H1 (cell line): ENCODE results near the gene ZNF593. TPM values are rescaled to one million over a fixed set of nuclear protein-coding genes. Genes with fewer than 3 reads are reported as not detected.
A peak's percentile ranks its signal among the peaks of the same experiment; 100 is the strongest.

Experiments
- ASH2L ChIP-seq: fragments of 200-600, 300-600 bp; sonication (generic); IDR thresholded peaks from one replicate; pipeline ENCODE4 v1.7.1; 2017; ENCODE audit warnings: low read length
- ATF2 ChIP-seq: IDR thresholded peaks from 2 replicates; pipeline ENCODE4 v1.6.1; 2012; ENCODE audit warnings: low read length, inconsistent platforms
- CEBPB ChIP-seq: IDR thresholded peaks from 2 replicates; pipeline ENCODE4 v1.6.1; 2012; ENCODE audit warnings: low read depth, low read length
- CHD1 ChIP-seq: IDR thresholded peaks from 2 replicates; pipeline ENCODE4 v1.6.1; 2012; ENCODE audit warnings: low read depth, low read length, improper control_type of control experiment
- CHD2 ChIP-seq: IDR thresholded peaks from 2 replicates; pipeline ENCODE4 v1.6.1; 2012; ENCODE audit warnings: low read length, improper control_type of control experiment
- CREB1 ChIP-seq: IDR thresholded peaks from 2 replicates; pipeline ENCODE4 v1.6.1; 2012; ENCODE audit warnings: inconsistent platforms
- E2F6 ChIP-seq: IDR thresholded peaks from 2 replicates; pipeline ENCODE4 v1.6.1; 2012; ENCODE audit warnings: inconsistent platforms
- EP300 ChIP-seq, 2 experiments: IDR thresholded peaks; 1 replicate in 1 of 2; 2 replicates in 1 of 2; pipeline ENCODE4 v1.6.1; 2011 to 2012; ENCODE audit warnings: low read depth in 2 of 2, low read length in 2 of 2, mild to moderate bottlenecking in 2 of 2, borderline replicate concordance in 1 of 2, inconsistent platforms in 1 of 2, moderate library complexity in 1 of 2
- EZH2 ChIP-seq: fragments of 200-600 bp; sonication (generic); IDR thresholded peaks from 2 replicates; pipeline ENCODE4 v1.7.1; 2012; ENCODE audit warnings: low read depth, mild to moderate bottlenecking, moderate library complexity, low read length, inconsistent platforms; ENCODE audit not compliant: severe bottlenecking
- HDAC6 ChIP-seq: IDR thresholded peaks from one replicate; pipeline ENCODE4 v1.7.1; 2012; ENCODE audit warnings: low read depth, mild to moderate bottlenecking, inconsistent platforms, low read length, moderate library complexity
- KDM4A ChIP-seq: IDR thresholded peaks from one replicate; pipeline ENCODE4 v1.7.1; 2012; ENCODE audit warnings: low read depth, mild to moderate bottlenecking, moderate library complexity, low read length, inconsistent platforms; ENCODE audit not compliant: severe bottlenecking
- MAX ChIP-seq: IDR thresholded peaks from 2 replicates; pipeline ENCODE4 v1.6.1; 2012; ENCODE audit warnings: inconsistent platforms
- NANOG ChIP-seq: IDR thresholded peaks from 2 replicates; pipeline ENCODE4 v1.6.1; 2011; ENCODE audit warnings: low read length, low read depth, mild to moderate bottlenecking, inconsistent platforms; ENCODE audit not compliant: insufficient read depth, poor library complexity, severe bottlenecking
- POLR2AphosphoS5 ChIP-seq: IDR thresholded peaks from 2 replicates; pipeline ENCODE4 v1.6.1; 2011; ENCODE audit warnings: low read depth, low read length
- RFX5 ChIP-seq: IDR thresholded peaks from 2 replicates; pipeline ENCODE4 v1.6.1; 2011; ENCODE audit warnings: low read depth, low read length, improper control_type of control experiment, borderline replicate concordance
- SAP30 ChIP-seq: fragments of 300-600 bp; sonication (generic); IDR thresholded peaks from 2 replicates; pipeline ENCODE4 v1.7.1; 2012; ENCODE audit warnings: low read length, moderate library complexity, mild to moderate bottlenecking, inconsistent platforms; ENCODE audit not compliant: insufficient read depth, insufficient replicate concordance
- SIRT6 ChIP-seq: IDR thresholded peaks from one replicate; pipeline ENCODE4 v1.7.1; 2012; ENCODE audit warnings: low read length, inconsistent platforms
- SIX5 ChIP-seq: IDR thresholded peaks from 2 replicates; pipeline ENCODE4 v1.6.1; 2011; ENCODE audit warnings: mild to moderate bottlenecking, low read depth, low read length
- SP2 ChIP-seq: IDR thresholded peaks from 2 replicates; pipeline ENCODE4 v1.6.1; 2012; ENCODE audit warnings: mild to moderate bottlenecking, low read length, inconsistent platforms
- SP4 ChIP-seq: IDR thresholded peaks from 2 replicates; pipeline ENCODE4 v1.6.1; 2012; ENCODE audit warnings: low read length, inconsistent platforms
- TAF7 ChIP-seq: optimal IDR thresholded peaks from 2 replicates; pipeline ENCODE3; 2011; ENCODE audit warnings: low read depth, mild to moderate bottlenecking, inconsistent platforms, low read length, moderate library complexity, borderline replicate concordance
- TEAD4 ChIP-seq: IDR thresholded peaks from 2 replicates; pipeline ENCODE4 v1.6.1; 2012; ENCODE audit warnings: low read depth, low read length, inconsistent platforms, mixed read lengths
- USF2 ChIP-seq: IDR thresholded peaks from 2 replicates; pipeline ENCODE4 v1.6.1; 2011; ENCODE audit warnings: low read length, improper control_type of control experiment
- polyA plus RNA-seq, 7 experiments: library from polyadenylated mRNA; depleted of rRNA in 3 of 7; stranded (reverse) in 5 of 7; unstranded in 2 of 7; fragments of >200 nt in 5 of 7; fragments of 200-250 nt in 2 of 7; gene quantifications; 1 replicate in 5 of 7; 2 replicates in 1 of 7; 4 replicates in 1 of 7; pipeline versions ENCODE4 v1.2.1 to v1.2.3, GENCODE V29; 2011 to 2013; ENCODE audit warnings: missing spikeins in 2 of 7, mixed read lengths in 2 of 7
- total RNA-seq: library from RNA; stranded (reverse); fragmentation: NEBNext Ultra II Directional; extraction: Animal tissue kit (Norgen Biotek cat#: 25700); gene quantifications from 2 replicates; pipeline ENCODE4 v1.2.1, GENCODE V29; 2021

The ZNF593 gene
- total and polyA plus RNA-seq, 2 of the 8 experiments (the other 6 are each of a cell fraction or from before 2014, with no cell fraction given): 38.2 to 68.0 TPM

- TF ChIP-seq ATF2 (no peak), SIX5 (no peak), SP4 (no peak), TAF7 (peak; percentile 48), NANOG (no peak), SIRT6 (no peak), CEBPB (no peak), POLR2AphosphoS5 (no peak), EZH2 (no peak), E2F6 (no peak), TEAD4 (peak; percentile 92), SP2 (no peak), HDAC6 (no peak), KDM4A (no peak), ASH2L (no peak), EP300 (IDR thresholded peaks at IDR 0.05; ENCODE audit: borderline replicate concordance in 1 of 2, low read depth in 2 of 2, low read length in 2 of 2) (no peak), CHD2 (no peak), USF2 (no peak), CREB1 (no peak), MAX (peak; percentile 70), CHD1 (no peak), SAP30 (no peak), RFX5 (no peak)
Observed at GRCh38 chr1:26177182-26177684, 7.5 kb downstream of the ZNF593 start, which contains the start of gene CNKSR1 (continued).
